Stomach (tissue), 4 donors: Measurements from ENCODE around the gene UBFD1.

Experiments
- CTCF ChIP-seq, 7 experiments: fragments of 450-650 bp in 4 of 7; fragments of 200-600 bp in 3 of 7; sonication (generic) in 3 of 7; IDR thresholded peaks; one replicate each; pipeline ENCODE4 v1.5.1; 2016 to 2019; ENCODE audit warnings: antibody characterized with exemption in 7 of 7, control low read depth in 2 of 7, mild to moderate bottlenecking in 1 of 7
- EP300 ChIP-seq: sonication (generic); formaldehyde crosslinking; IDR thresholded peaks from one replicate; pipeline ENCODE4 v1.6.1; 2017; ENCODE audit warnings: antibody characterized with exemption
- POLR2A ChIP-seq, 4 donors: fragments of 450-650 bp; IDR thresholded peaks; one replicate each; pipeline ENCODE4 v1.6.1; 2016; ENCODE audit warnings: antibody characterized with exemption in 4 of 4, control low read depth in 2 of 4, mild to moderate bottlenecking in 1 of 4, moderate library complexity in 1 of 4
- POLR2AphosphoS5 ChIP-seq, 3 donors: sonication (generic); formaldehyde crosslinking; IDR thresholded peaks; one replicate each; pipeline ENCODE4 v1.6.1; 2016; ENCODE audit warnings: antibody characterized with exemption in 3 of 3

- TF ChIP-seq POLR2A (IDR thresholded peaks at IDR 0.05) = no peak
- no peak for TF ChIP-seq CTCF (IDR thresholded peaks at IDR 0.05)
- TF ChIP-seq EP300 = no peak
- no peak for TF ChIP-seq POLR2AphosphoS5 (IDR thresholded peaks at IDR 0.05)
These were observed 39.1 kb upstream of the UBFD1 start for GRCh38 chr16:23518435-23518891.
